Prostate gland (tissue), 2 donors: ENCODE results near the gene CRAT. TPM values are rescaled to one million over a fixed set of nuclear protein-coding genes. Genes with fewer than 3 reads are reported as not detected.

Source experiments
- DNase-seq: peaks from one replicate; pipeline ENCODE4 v3.0.0-alpha.2; 2019; ENCODE audit warnings: low spot score
- H3K27ac ChIP-seq, 2 donors: fragments of 200-600 bp; sonication (generic); 2 replicates each; pipeline ENCODE4 v1.5.1; 2017 to 2019
- H3K27me3 ChIP-seq: fragments of 200-600 bp; sonication (generic); replicated peaks from 2 replicates; pipeline ENCODE4 v1.5.1; 2019; ENCODE audit not compliant: insufficient read depth
- H3K36me3 ChIP-seq, 2 donors: fragments of 200-600 bp; sonication (generic); 1 replicate in 1 of 2; 2 replicates in 1 of 2; pipeline versions ENCODE4 v1.5.1 to v1.8.1; 2017 to 2019
- H3K4me1 ChIP-seq: fragments of 200-600 bp; sonication (generic); replicated peaks from 2 replicates; pipeline ENCODE4 v1.5.1; 2019
- H3K4me3 ChIP-seq, 2 donors: fragments of 200-600 bp; sonication (generic); 2 replicates each; pipeline ENCODE4 v1.5.1; 2017 to 2019
- H3K9me3 ChIP-seq: fragments of 200-600 bp; sonication (generic); 2 replicates; pipeline ENCODE4 v1.5.1; 2017
- POLR2A ChIP-seq: fragments of 450-650 bp; IDR thresholded peaks from one replicate; pipeline ENCODE4 v1.6.1; 2016; ENCODE audit warnings: antibody characterized with exemption, mild to moderate bottlenecking
- POLR2AphosphoS5 ChIP-seq: sonication (generic); formaldehyde crosslinking; IDR thresholded peaks from one replicate; pipeline ENCODE4 v1.6.1; 2017; ENCODE audit warnings: antibody characterized with exemption
- WGBS: methylation state at CpG from one replicate; pipeline ENCODE4 v1.1.5; 2018; 5-methylcytosine and 5-hydroxymethylcytosine counted together
- intact Hi-C: fragments of 100-400 bp; cut with DNase I; formaldehyde crosslinking; loops from one replicate; pipeline ENCODE4 v1.14.2; 2022
- total RNA-seq, 2 donors: library from RNA; depleted of rRNA; stranded (reverse); fragments of >200 nt; gene quantifications; one replicate each; pipeline ENCODE4 v1.1.0, GENCODE V29; 2016
- TF ChIP-seq, protein P1 (sequence below), 4 experiments: fragments of 200-600 bp in 2 of 4; fragments of 450-650 bp in 2 of 4; sonication (generic) in 2 of 4; IDR thresholded peaks; 1 replicate in 3 of 4; 2 replicates in 1 of 4; pipeline ENCODE4 v1.5.1; 2016 to 2019; ENCODE audit warnings: antibody characterized with exemption in 4 of 4, mild to moderate bottlenecking in 2 of 4, moderate library complexity in 2 of 4

The CRAT gene
- total RNA-seq, 2 donors from 2014 or later: 59.8 to 98.3 TPM

- intact Hi-C loops: no loop called here
- DNase-seq: no peak
- 90% methylated on average over 11 of the region's 11 CpGs for WGBS
- H3K27me3 ChIP-seq: no peaks in the 10 kb centered on the region
- H3K36me3 ChIP-seq: peaks cover 5 to 7% of the 10 kb centered on the region in 2 donors
- no peaks in the 10 kb centered on the region for H3K9me3 ChIP-seq
- H3K4me3 ChIP-seq: no peak overlapping the region
- no peaks in the 10 kb centered on the region for H3K4me1 ChIP-seq
- H3K27ac ChIP-seq: no peak overlapping the region
- TF ChIP-seq, protein P1, sequence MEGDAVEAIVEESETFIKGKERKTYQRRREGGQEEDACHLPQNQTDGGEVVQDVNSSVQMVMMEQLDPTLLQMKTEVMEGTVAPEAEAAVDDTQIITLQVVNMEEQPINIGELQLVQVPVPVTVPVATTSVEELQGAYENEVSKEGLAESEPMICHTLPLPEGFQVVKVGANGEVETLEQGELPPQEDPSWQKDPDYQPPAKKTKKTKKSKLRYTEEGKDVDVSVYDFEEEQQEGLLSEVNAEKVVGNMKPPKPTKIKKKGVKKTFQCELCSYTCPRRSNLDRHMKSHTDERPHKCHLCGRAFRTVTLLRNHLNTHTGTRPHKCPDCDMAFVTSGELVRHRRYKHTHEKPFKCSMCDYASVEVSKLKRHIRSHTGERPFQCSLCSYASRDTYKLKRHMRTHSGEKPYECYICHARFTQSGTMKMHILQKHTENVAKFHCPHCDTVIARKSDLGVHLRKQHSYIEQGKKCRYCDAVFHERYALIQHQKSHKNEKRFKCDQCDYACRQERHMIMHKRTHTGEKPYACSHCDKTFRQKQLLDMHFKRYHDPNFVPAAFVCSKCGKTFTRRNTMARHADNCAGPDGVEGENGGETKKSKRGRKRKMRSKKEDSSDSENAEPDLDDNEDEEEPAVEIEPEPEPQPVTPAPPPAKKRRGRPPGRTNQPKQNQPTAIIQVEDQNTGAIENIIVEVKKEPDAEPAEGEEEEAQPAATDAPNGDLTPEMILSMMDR (IDR thresholded peaks at IDR 0.05): no peak
- TF ChIP-seq POLR2A (no peak), POLR2AphosphoS5 (no peak)
Observed at GRCh38 chr9:129098328-129098727, 12.3 kb downstream of the CRAT start.

DNA sequence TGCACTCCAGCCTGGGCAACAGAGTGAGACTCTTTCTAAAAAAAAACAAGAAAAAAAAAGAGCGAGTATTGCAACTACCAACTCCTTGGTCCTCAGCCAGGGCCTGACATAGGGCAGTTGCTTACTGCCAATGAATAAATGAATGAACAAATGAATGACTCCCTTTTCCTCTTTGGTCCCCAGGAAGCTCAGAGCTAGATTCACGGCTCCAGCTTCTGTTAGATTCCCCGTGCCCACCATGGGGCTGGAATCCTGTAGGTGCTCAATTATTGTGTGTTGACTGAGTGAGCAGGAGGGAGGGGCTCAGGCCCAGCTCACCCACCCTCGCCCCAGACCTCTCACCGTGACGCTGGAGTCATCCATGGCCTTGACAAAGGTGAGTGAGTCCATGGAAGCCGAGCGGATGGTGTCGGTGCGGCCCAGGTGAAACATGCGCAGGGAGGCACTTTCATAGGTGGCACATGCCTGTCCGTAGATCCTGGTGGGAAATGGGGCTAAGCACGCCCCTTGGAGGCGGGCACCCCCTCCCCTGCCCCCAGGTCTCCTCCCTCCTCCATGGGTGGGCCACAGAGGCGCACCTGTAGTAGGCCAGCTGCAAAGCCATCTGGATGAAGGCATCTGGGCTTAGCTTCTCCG is 12.8 kb downstream of the CRAT start:
- TF ChIP-seq POLR2AphosphoS5: no peak
- TF ChIP-seq POLR2A: no peak
- TF ChIP-seq, protein P1 (IDR thresholded peaks at IDR 0.05): no peak
- Histone ChIP-seq H3K4me3 (no peak overlapping the region), H3K9me3 (no peaks in the 10 kb centered on the region), H3K36me3 (peaks cover 5 to 7% of the 10 kb centered on the region in 2 donors), H3K4me1 (no peaks in the 10 kb centered on the region), H3K27me3 (no peaks in the 10 kb centered on the region), H3K27ac (no peak overlapping the region)
- DNase-seq: no peak
- 93% methylated on average over 16 of the region's 16 CpGs for WGBS
- intact Hi-C loops: no loop called here

DNA sequence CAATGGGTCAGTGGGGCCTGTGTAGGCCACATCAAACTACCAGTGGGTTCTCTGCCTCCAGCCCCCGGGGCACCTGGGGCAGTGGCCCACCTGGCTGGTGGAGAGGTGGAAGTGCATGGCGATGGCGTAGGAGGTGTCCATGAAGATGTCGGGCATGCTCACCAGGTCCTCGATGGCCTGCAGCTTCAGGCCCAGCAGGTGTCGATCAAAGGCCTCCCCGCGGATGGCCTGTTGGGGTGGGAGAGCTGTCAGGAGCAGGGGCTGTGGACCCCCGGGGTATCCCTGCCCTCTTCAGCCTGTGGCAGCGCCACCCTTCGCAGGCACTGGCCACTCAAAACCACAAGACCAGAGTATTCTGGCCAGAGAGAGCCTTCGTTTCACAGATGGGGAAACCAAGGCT is 14.7 kb downstream of the CRAT start:
- Histone ChIP-seq H3K36me3 (peaks cover 0 to 7% of the 10 kb centered on the region in 2 donors), H3K9me3 (no peaks in the 10 kb centered on the region), H3K4me3 (no peak overlapping the region), H3K27me3 (no peaks in the 10 kb centered on the region), H3K27ac (no peak overlapping the region), H3K4me1 (no peaks in the 10 kb centered on the region)
- TF ChIP-seq POLR2AphosphoS5 (no peak), POLR2A (no peak)
- TF ChIP-seq, protein P1 (IDR thresholded peaks at IDR 0.05): no peak
- 98% methylated on average over 12 of the region's 12 CpGs for WGBS
- intact Hi-C loops: no loop called here
- no peak for DNase-seq

DNA sequence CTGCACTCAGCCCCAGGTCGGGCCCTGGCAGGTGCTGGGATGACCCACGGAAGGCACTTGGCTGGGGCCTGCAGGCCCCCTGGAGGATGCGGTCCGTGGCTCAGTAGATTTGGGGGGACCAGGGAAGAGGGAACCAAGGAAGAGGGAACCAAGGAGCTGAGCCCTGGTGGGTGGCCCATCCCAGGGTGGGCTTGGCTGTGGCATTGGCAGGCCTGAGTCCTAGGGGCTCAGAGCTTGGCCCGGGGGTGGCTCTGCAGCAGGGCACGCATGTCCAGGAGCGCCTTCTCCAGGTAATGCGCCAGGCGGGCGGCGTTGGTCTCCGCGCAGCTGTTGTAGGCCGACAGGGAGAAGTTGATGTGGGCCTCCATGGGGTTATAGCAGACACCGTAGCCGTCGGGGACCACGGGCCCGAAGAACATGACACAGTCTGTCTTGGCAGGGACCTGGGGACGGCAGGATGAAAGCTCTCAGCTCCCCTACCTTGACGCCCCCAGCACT is 15.4 kb downstream of the CRAT start:
- H3K27me3 ChIP-seq: no peaks in the 10 kb centered on the region
- TF ChIP-seq POLR2A (no peak), POLR2AphosphoS5 (no peak)
- TF ChIP-seq, protein P1 (IDR thresholded peaks at IDR 0.05): no peak
- H3K4me1 ChIP-seq: no peaks in the 10 kb centered on the region
- peaks cover 0 to 7% of the 10 kb centered on the region in 2 donors for H3K36me3 ChIP-seq
- no peak overlapping the region for H3K4me3 ChIP-seq
- intact Hi-C loops: no loop called here
- WGBS: 94% methylated on average over 21 of the region's 21 CpGs
- no peak for DNase-seq
- no peaks in the 10 kb centered on the region for H3K9me3 ChIP-seq
- H3K27ac ChIP-seq: no peak overlapping the region
